IMR-90 (cell line): ENCODE data around the gene SLC25A34.

Source experiments
- CEBPB ChIP-seq: IDR thresholded peaks from 2 replicates; pipeline ENCODE4 v1.6.1; 2012; ENCODE audit warnings: low read depth, low read length, improper control_type of control experiment
- CHD1 ChIP-seq: IDR thresholded peaks from 2 replicates; pipeline ENCODE4 v1.6.1; 2012; ENCODE audit warnings: low read depth, low read length, improper control_type of control experiment
- CTCF ChIP-seq: conservative IDR thresholded peaks from 2 replicates; pipeline ENCODE4 v1.5.1; 2012; ENCODE audit warnings: mild to moderate bottlenecking, low read depth, low read length, improper control_type of control experiment
- FOS ChIP-seq: fragments of 150-350 bp; IDR thresholded peaks from 2 replicates; pipeline ENCODE4 v1.6.1; 2016; ENCODE audit warnings: low read depth, low read length
- MXI1 ChIP-seq: IDR thresholded peaks from 2 replicates; pipeline ENCODE4 v1.6.1; 2012; ENCODE audit warnings: low read depth, mild to moderate bottlenecking, low read length, moderate library complexity, borderline replicate concordance
- POLR2A ChIP-seq: IDR thresholded peaks from 2 replicates; pipeline ENCODE4 v1.6.1; 2012; ENCODE audit warnings: mild to moderate bottlenecking, low read depth, low read length
- RCOR1 ChIP-seq: IDR thresholded peaks from 2 replicates; pipeline ENCODE4 v1.6.1; 2012; ENCODE audit warnings: mild to moderate bottlenecking, low read length, improper control_type of control experiment; ENCODE audit not compliant: insufficient replicate concordance
- RFX5 ChIP-seq: IDR thresholded peaks from 2 replicates; pipeline ENCODE4 v1.8.0; 2012; ENCODE audit warnings: low read depth, mild to moderate bottlenecking, low read length, moderate library complexity
- SMC3 ChIP-seq: fragments of 150-350 bp; IDR thresholded peaks from 2 replicates; pipeline ENCODE4 v1.6.1; 2016; ENCODE audit warnings: low read depth, mild to moderate bottlenecking, antibody characterized with exemption, low read length, moderate library complexity
- USF2 ChIP-seq: fragments of 150-350 bp; IDR thresholded peaks from 2 replicates; pipeline ENCODE4 v1.6.1; 2017; ENCODE audit warnings: mild to moderate bottlenecking, antibody characterized with exemption, low read length, low read depth

GRCh38 chr1:15722836-15723532 lies 13.1 kb upstream of the SLC25A34 start:
- TF ChIP-seq FOS (no peak), CTCF (no peak), CHD1 (no peak), RFX5 (no peak), POLR2A (no peak), MXI1 (no peak), USF2 (no peak), RCOR1 (no peak), SMC3 (no peak), CEBPB (no peak)
